ENCODE measurements around the gene UACA.

UACA gene

DNA sequence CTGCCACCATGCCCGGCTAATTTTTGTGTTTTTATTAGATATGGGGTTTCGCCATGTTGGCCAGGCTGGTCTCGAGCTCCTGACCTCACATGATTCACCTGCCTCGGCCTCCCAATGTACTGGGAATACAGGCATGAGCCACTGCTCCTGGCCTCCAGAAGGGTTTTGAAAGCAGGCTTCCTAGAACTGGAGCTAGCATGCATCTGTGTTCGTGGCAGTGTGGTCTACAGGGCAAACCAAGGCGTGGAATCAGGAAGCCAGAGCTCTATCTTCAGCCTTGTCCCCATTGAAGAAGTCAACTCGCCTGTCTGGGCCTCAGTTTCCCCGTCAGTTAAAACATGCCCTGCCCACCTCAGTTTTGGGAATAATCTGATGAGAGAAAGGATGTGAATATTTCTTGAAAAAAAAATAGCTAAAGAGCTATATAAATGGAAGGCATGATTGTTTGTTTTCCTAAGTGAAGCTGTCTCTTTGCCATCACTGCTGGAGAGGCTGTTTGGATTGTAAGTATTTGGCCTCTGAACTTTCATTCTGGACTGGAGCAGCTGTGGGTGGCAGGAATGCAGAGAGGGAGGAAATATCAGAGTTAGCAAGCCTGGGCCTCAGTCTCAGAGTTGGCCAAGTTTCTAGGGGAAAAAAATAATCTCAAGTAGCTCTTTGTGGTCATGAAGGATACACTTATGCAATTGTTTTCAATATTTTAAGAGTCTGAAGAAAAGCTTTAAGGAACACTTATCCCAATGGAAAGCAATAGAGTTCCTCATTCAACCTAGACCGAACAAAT, 36.5 kb upstream of the UACA start:
- no peak for DNase-seq (ENCODE audit: low spot score)
- Histone ChIP-seq H3K23ac (ENCODE audit: low read depth, low read length, poor library complexity) (no peak overlapping the region), H3K79me1 (ENCODE audit: low read depth, low read length) (no peaks in the 10 kb centered on the region), H2BK120ac (ENCODE audit: low read depth, low read length) (no peak overlapping the region), H3K14ac (ENCODE audit: low read length) (no peak overlapping the region), H3K9ac (ENCODE audit: low read depth, low read length, poor library complexity) (no peak overlapping the region), H3K27ac (replicated peaks; ENCODE audit: low read length) (no peak overlapping the region), H4K91ac (ENCODE audit: low read depth, low read length, poor library complexity) (no peak overlapping the region), H4K8ac (ENCODE audit: low read depth, low read length) (no peak overlapping the region), H2BK15ac (ENCODE audit: low read length) (no peak overlapping the region), H2BK5ac (ENCODE audit: low read length) (no peak overlapping the region), H3K9me3 (replicated peaks in 1 of 2; ENCODE audit: control insufficient read depth in 2 of 2, insufficient read depth in 1 of 2, low read depth in 1 of 2, low read length in 2 of 2) (no peaks in the 10 kb centered on the region), H2BK12ac (ENCODE audit: low read length) (no peak overlapping the region), H3K27me3 (ENCODE audit: control insufficient read depth in 3 of 3, insufficient read depth in 3 of 3, low read depth in 1 of 3, low read length in 3 of 3) (peaks cover 0 to 4% (median 0%) of the 10 kb centered on the region in 3 experiments), H3K36me3 (replicated peaks in 1 of 2; ENCODE audit: control insufficient read depth in 2 of 2, insufficient read depth in 2 of 2, low read length in 2 of 2) (no peaks in the 10 kb centered on the region), H3K4me2 (ENCODE audit: insufficient read depth, low read length, poor library complexity, severe bottlenecking) (no peak overlapping the region), H3K4me3 (ENCODE audit: low read length in 2 of 2) (no peak overlapping the region), H2AK5ac (ENCODE audit: low read depth, low read length) (no peak overlapping the region), H3K18ac (ENCODE audit: low read length) (peak overlapping the region; percentile 52), H2AFZ (ENCODE audit: low read length) (peak overlapping the region; percentile 24), H3K4ac (ENCODE audit: low read length) (no peak overlapping the region), H3K4me1 (ENCODE audit: control insufficient read depth in 2 of 2, insufficient read depth in 1 of 2, low read depth in 1 of 2, low read length in 2 of 2) (peaks cover 0 to 11% of the 10 kb centered on the region in 2 donors)
- WGBS, 2 donors (ENCODE audit: extremely low coverage in 2 of 2, insufficient read length in 2 of 2, insufficient replicate concordance in 1 of 2), result no CpG with 5 or more reads among the region's 9 CpGs

DNA sequence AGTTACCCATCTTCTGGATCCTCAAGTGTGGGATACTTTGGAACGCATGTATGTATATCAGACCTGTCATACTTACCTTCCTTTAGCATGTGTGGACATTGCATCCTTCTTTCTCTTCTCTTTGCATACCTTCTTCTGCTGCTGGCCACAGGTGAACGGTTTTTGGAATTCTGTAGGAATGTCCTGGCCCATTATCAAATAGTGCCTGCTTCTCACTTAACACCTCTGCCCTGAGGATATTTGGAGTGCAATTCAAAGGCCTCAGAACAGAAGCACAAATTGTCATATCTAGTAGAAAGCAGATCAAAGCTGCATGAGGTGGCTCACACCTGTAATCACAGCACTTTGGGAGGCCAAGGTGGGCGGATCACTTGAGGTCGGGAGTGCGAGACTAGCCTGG, 34.1 kb upstream of the UACA start:
- Histone ChIP-seq H2AFZ (ENCODE audit: low read length) (no peak overlapping the region), H4K91ac (ENCODE audit: low read depth, low read length, poor library complexity) (no peak overlapping the region), H2BK5ac (ENCODE audit: low read length) (no peak overlapping the region), H4K8ac (ENCODE audit: low read depth, low read length) (no peak overlapping the region), H3K23ac (ENCODE audit: low read depth, low read length, poor library complexity) (no peak overlapping the region), H3K4ac (ENCODE audit: low read length) (no peak overlapping the region), H2BK120ac (ENCODE audit: low read depth, low read length) (no peak overlapping the region), H3K9ac (ENCODE audit: low read depth, low read length, poor library complexity) (no peak overlapping the region), H2AK5ac (ENCODE audit: low read depth, low read length) (no peak overlapping the region), H2BK15ac (ENCODE audit: low read length) (no peak overlapping the region), H3K9me3 (replicated peaks in 1 of 2; ENCODE audit: control insufficient read depth in 2 of 2, insufficient read depth in 1 of 2, low read depth in 1 of 2, low read length in 2 of 2) (no peaks in the 10 kb centered on the region), H3K4me2 (ENCODE audit: insufficient read depth, low read length, poor library complexity, severe bottlenecking) (no peak overlapping the region), H3K27ac (replicated peaks; ENCODE audit: low read length) (no peak overlapping the region), H3K27me3 (ENCODE audit: control insufficient read depth in 3 of 3, insufficient read depth in 3 of 3, low read depth in 1 of 3, low read length in 3 of 3) (peaks cover 0 to 16% (median 0%) of the 10 kb centered on the region in 3 experiments), H3K18ac (ENCODE audit: low read length) (no peak overlapping the region), H3K36me3 (replicated peaks in 1 of 2; ENCODE audit: control insufficient read depth in 2 of 2, insufficient read depth in 2 of 2, low read length in 2 of 2) (no peaks in the 10 kb centered on the region), H3K4me3 (ENCODE audit: low read length in 2 of 2) (no peak overlapping the region), H3K14ac (ENCODE audit: low read length) (no peak overlapping the region), H2BK12ac (ENCODE audit: low read length) (no peak overlapping the region), H3K79me1 (ENCODE audit: low read depth, low read length) (no peaks in the 10 kb centered on the region), H3K4me1 (ENCODE audit: control insufficient read depth in 2 of 2, insufficient read depth in 1 of 2, low read depth in 1 of 2, low read length in 2 of 2) (peaks cover 0 to 13% of the 10 kb centered on the region in 2 donors)
- no peak for DNase-seq (ENCODE audit: low spot score)
- WGBS, 2 donors (ENCODE audit: extremely low coverage in 2 of 2, insufficient read length in 2 of 2, insufficient replicate concordance in 1 of 2), result no CpG with 5 or more reads among the region's 5 CpGs

DNA sequence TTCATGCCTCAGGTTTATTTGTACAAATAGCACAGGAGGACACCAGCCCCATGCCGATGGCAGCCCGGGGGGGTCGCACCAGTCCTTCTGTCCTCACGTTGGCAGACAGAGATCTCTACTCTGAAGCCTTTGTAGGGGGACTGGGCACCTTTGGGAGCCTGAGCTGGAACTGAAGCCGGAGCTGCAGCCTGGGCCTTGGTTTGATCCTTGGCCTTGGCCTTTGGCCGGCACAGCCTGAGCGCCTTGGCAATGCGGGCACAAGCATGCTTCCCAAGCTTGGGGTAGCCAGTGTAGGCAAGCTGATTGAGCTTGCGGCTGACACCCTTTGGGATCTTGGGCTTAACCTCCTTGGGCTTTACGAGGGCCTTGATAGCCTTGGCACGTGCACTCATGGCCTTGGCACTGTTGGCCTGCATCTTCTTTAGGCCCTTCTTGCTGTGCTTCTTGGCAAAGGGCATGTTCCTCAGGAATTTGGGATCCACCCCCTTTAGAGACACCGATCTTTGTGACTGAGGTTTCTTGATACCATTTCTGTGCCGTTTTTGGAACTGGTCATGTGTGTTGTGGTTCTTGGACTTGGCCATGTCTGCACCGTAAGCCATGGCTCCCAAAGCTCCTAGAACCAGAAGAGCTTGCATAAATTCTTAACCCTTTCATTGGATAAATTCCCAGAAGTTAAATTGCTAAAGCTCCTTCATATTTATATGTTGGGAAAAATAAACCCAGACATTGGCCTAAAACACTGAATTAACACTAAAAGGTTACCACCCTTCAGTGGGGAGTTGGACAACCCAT, 33.4 kb upstream of the UACA start:
- DNase-seq (ENCODE audit: low spot score), result no peak
- no peak overlapping the region for H2AFZ ChIP-seq (ENCODE audit: low read length)
- peaks cover 0 to 13% of the 10 kb centered on the region in 2 donors for H3K4me1 ChIP-seq (ENCODE audit: control insufficient read depth in 2 of 2, insufficient read depth in 1 of 2, low read depth in 1 of 2, low read length in 2 of 2)
- H3K23ac ChIP-seq (ENCODE audit: low read depth, low read length, poor library complexity), result no peak overlapping the region
- H3K14ac ChIP-seq (ENCODE audit: low read length), result no peak overlapping the region
- no peak overlapping the region for H3K4me2 ChIP-seq (ENCODE audit: insufficient read depth, low read length, poor library complexity, severe bottlenecking)
- no peak overlapping the region for H4K91ac ChIP-seq (ENCODE audit: low read depth, low read length, poor library complexity)
- no CpG with 5 or more reads among the region's 14 CpGs for WGBS, 2 donors (ENCODE audit: extremely low coverage in 2 of 2, insufficient read length in 2 of 2, insufficient replicate concordance in 1 of 2)
- H3K36me3 ChIP-seq (replicated peaks in 1 of 2; ENCODE audit: control insufficient read depth in 2 of 2, insufficient read depth in 2 of 2, low read length in 2 of 2), result no peaks in the 10 kb centered on the region
- no peak overlapping the region for H2BK12ac ChIP-seq (ENCODE audit: low read length)
- peaks cover 0 to 23% (median 0%) of the 10 kb centered on the region in 3 experiments for H3K27me3 ChIP-seq (ENCODE audit: control insufficient read depth in 3 of 3, insufficient read depth in 3 of 3, low read depth in 1 of 3, low read length in 3 of 3)
- H3K4ac ChIP-seq (ENCODE audit: low read length), result no peak overlapping the region
- no peak overlapping the region for H2BK120ac ChIP-seq (ENCODE audit: low read depth, low read length)
- H3K18ac ChIP-seq (ENCODE audit: low read length), result no peak overlapping the region
- no peak overlapping the region for H3K9ac ChIP-seq (ENCODE audit: low read depth, low read length, poor library complexity)
- H3K27ac ChIP-seq (replicated peaks; ENCODE audit: low read length), result no peak overlapping the region
- H3K9me3 ChIP-seq (replicated peaks in 1 of 2; ENCODE audit: control insufficient read depth in 2 of 2, insufficient read depth in 1 of 2, low read depth in 1 of 2, low read length in 2 of 2), result no peaks in the 10 kb centered on the region
- H2AK5ac ChIP-seq (ENCODE audit: low read depth, low read length), result no peak overlapping the region
- H2BK5ac ChIP-seq (ENCODE audit: low read length), result no peak overlapping the region
- no peak overlapping the region for H4K8ac ChIP-seq (ENCODE audit: low read depth, low read length)
- no peak overlapping the region for H2BK15ac ChIP-seq (ENCODE audit: low read length)
- no peak overlapping the region for H3K4me3 ChIP-seq (ENCODE audit: low read length in 2 of 2)
- no peaks in the 10 kb centered on the region for H3K79me1 ChIP-seq (ENCODE audit: low read depth, low read length)

DNA sequence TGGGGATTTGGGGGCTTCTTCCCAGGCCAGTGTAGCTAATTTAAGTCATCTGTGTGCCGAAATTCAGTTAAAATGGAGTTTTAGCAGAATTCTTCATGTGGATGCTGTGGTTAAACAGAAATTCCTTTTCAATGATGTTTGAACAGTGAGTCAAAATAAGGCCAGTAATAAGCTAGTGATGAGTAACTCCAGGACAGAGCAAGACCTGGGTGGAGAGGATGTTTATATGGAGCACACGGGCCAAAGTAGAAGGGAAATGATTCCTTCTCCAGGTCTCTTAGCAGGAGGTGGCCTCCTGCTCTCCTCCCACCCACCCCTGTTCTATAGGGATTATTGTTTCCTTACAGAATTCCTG, 31.9 kb upstream of the UACA start:
- H3K4me3 ChIP-seq (ENCODE audit: low read length in 2 of 2), result no peak overlapping the region
- H3K79me1 ChIP-seq (ENCODE audit: low read depth, low read length), result no peaks in the 10 kb centered on the region
- no peak for DNase-seq (ENCODE audit: low spot score)
- H3K23ac ChIP-seq (ENCODE audit: low read depth, low read length, poor library complexity), result no peak overlapping the region
- H3K27ac ChIP-seq (replicated peaks; ENCODE audit: low read length), result no peak overlapping the region
- H3K14ac ChIP-seq (ENCODE audit: low read length), result no peak overlapping the region
- H2BK12ac ChIP-seq (ENCODE audit: low read length), result no peak overlapping the region
- no peak overlapping the region for H3K4me2 ChIP-seq (ENCODE audit: insufficient read depth, low read length, poor library complexity, severe bottlenecking)
- H3K9me3 ChIP-seq (replicated peaks in 1 of 2; ENCODE audit: control insufficient read depth in 2 of 2, insufficient read depth in 1 of 2, low read depth in 1 of 2, low read length in 2 of 2), result no peaks in the 10 kb centered on the region
- H3K9ac ChIP-seq (ENCODE audit: low read depth, low read length, poor library complexity), result no peak overlapping the region
- no peak overlapping the region for H2BK15ac ChIP-seq (ENCODE audit: low read length)
- no peak overlapping the region for H3K18ac ChIP-seq (ENCODE audit: low read length)
- no CpG with 5 or more reads among the region's 2 CpGs for WGBS, 2 donors (ENCODE audit: extremely low coverage in 2 of 2, insufficient read length in 2 of 2, insufficient replicate concordance in 1 of 2)
- no peak overlapping the region for H2BK5ac ChIP-seq (ENCODE audit: low read length)
- peaks cover 0 to 33% (median 0%) of the 10 kb centered on the region in 3 experiments for H3K27me3 ChIP-seq (ENCODE audit: control insufficient read depth in 3 of 3, insufficient read depth in 3 of 3, low read depth in 1 of 3, low read length in 3 of 3)
- H4K8ac ChIP-seq (ENCODE audit: low read depth, low read length), result no peak overlapping the region
- H3K36me3 ChIP-seq (replicated peaks in 1 of 2; ENCODE audit: control insufficient read depth in 2 of 2, insufficient read depth in 2 of 2, low read length in 2 of 2), result no peaks in the 10 kb centered on the region
- H4K91ac ChIP-seq (ENCODE audit: low read depth, low read length, poor library complexity), result no peak overlapping the region
- H3K4me1 ChIP-seq (ENCODE audit: control insufficient read depth in 2 of 2, insufficient read depth in 1 of 2, low read depth in 1 of 2, low read length in 2 of 2), result peaks cover 0 to 8% of the 10 kb centered on the region in 2 donors
- H3K4ac ChIP-seq (ENCODE audit: low read length), result no peak overlapping the region
- H2AK5ac ChIP-seq (ENCODE audit: low read depth, low read length), result no peak overlapping the region
- H2BK120ac ChIP-seq (ENCODE audit: low read depth, low read length), result no peak overlapping the region
- no peak overlapping the region for H2AFZ ChIP-seq (ENCODE audit: low read length)

Measured in neuronal stem cell (in vitro differentiated cells).